IPS-20b (cell line): Measurements from ENCODE around the gene MCM9.

Source experiments
- H3K27ac ChIP-seq: one replicate; pipeline ENCODE4 v1.5.1; 2013; ENCODE audit warnings: low read length
- H3K27me3 ChIP-seq: 2 replicates; pipeline ENCODE4 v1.6.1; 2013; ENCODE audit warnings: mild to moderate bottlenecking, low read length, inconsistent platforms; ENCODE audit not compliant: insufficient read depth
- H3K36me3 ChIP-seq: 2 replicates; pipeline ENCODE4 v1.6.1; 2013; ENCODE audit warnings: low read depth, mild to moderate bottlenecking, inconsistent platforms, low read length, moderate library complexity; ENCODE audit not compliant: insufficient read depth
- H3K4me1 ChIP-seq: 2 replicates; pipeline ENCODE4 v1.6.1; 2013; ENCODE audit warnings: mild to moderate bottlenecking, control low read depth, inconsistent platforms, low read length, moderate library complexity; ENCODE audit not compliant: insufficient read depth
- H3K4me3 ChIP-seq: 2 replicates; pipeline ENCODE4 v1.5.1; 2013; ENCODE audit warnings: mild to moderate bottlenecking, low read length, inconsistent platforms
- H3K9ac ChIP-seq: 2 replicates; pipeline ENCODE4 v1.6.1; 2013; ENCODE audit warnings: low read depth, mild to moderate bottlenecking, inconsistent platforms, low read length, moderate library complexity
- H3K9me3 ChIP-seq: 2 replicates; pipeline ENCODE4 v1.6.1; 2013; ENCODE audit warnings: mild to moderate bottlenecking, low read depth, low read length, inconsistent platforms; ENCODE audit not compliant: insufficient read depth

MCM9 gene

GRCh38 chr6:118930680-118931079 is 4.3 kb downstream of the MCM9 start:
- H3K4me1 ChIP-seq: peaks cover 8% of the 10 kb centered on the region
- H3K9ac ChIP-seq: no peak overlapping the region
- no peak overlapping the region for H3K27ac ChIP-seq
- H3K36me3 ChIP-seq: peaks cover 52% of the 10 kb centered on the region
- no peaks in the 10 kb centered on the region for H3K9me3 ChIP-seq
- no peak overlapping the region for H3K4me3 ChIP-seq
- no peaks in the 10 kb centered on the region for H3K27me3 ChIP-seq

- no peaks in the 10 kb centered on the region for H3K27me3 ChIP-seq
- peaks cover 81% of the 10 kb centered on the region for H3K36me3 ChIP-seq
- no peaks in the 10 kb centered on the region for H3K9me3 ChIP-seq
- no peak overlapping the region for H3K9ac ChIP-seq
- no peak overlapping the region for H3K4me3 ChIP-seq
- no peaks in the 10 kb centered on the region for H3K4me1 ChIP-seq
- H3K27ac ChIP-seq: no peak overlapping the region
These were observed 11.9 kb downstream of the MCM9 start for GRCh38 chr6:118923035-118923434.

- Histone ChIP-seq H3K4me3 (no peak overlapping the region), H3K27me3 (no peaks in the 10 kb centered on the region), H3K36me3 (peaks cover 86% of the 10 kb centered on the region), H3K9ac (no peak overlapping the region), H3K9me3 (no peaks in the 10 kb centered on the region), H3K4me1 (no peaks in the 10 kb centered on the region), H3K27ac (no peak overlapping the region)
These were observed 13.9 kb downstream of the MCM9 start for GRCh38 chr6:118921084-118921483.

GRCh38 chr6:118918329-118918725 is 16.6 kb downstream of the MCM9 start:
- Histone ChIP-seq H3K27ac (no peak overlapping the region), H3K9ac (no peak overlapping the region), H3K4me3 (no peak overlapping the region), H3K4me1 (no peaks in the 10 kb centered on the region), H3K27me3 (no peaks in the 10 kb centered on the region), H3K9me3 (no peaks in the 10 kb centered on the region), H3K36me3 (peaks cover 94% of the 10 kb centered on the region)

GRCh38 chr6:118917546-118918328 is 17.2 kb downstream of the MCM9 start:
- Histone ChIP-seq H3K36me3 (peaks cover 95% of the 10 kb centered on the region), H3K9me3 (no peaks in the 10 kb centered on the region), H3K4me3 (no peak overlapping the region), H3K9ac (no peak overlapping the region), H3K27me3 (no peaks in the 10 kb centered on the region), H3K4me1 (no peaks in the 10 kb centered on the region), H3K27ac (no peak overlapping the region)

- Histone ChIP-seq H3K27me3 (no peaks in the 10 kb centered on the region), H3K4me1 (no peaks in the 10 kb centered on the region), H3K9ac (no peak overlapping the region), H3K9me3 (no peaks in the 10 kb centered on the region), H3K27ac (no peak overlapping the region), H3K4me3 (no peak overlapping the region), H3K36me3 (peaks cover 94% of the 10 kb centered on the region)
These were observed 20.4 kb downstream of the MCM9 start for GRCh38 chr6:118914598-118914997.

GRCh38 chr6:118913161-118913560 is 21.8 kb downstream of the MCM9 start:
- Histone ChIP-seq H3K27ac (no peak overlapping the region), H3K9me3 (no peaks in the 10 kb centered on the region), H3K4me1 (no peaks in the 10 kb centered on the region), H3K9ac (no peak overlapping the region), H3K36me3 (peaks cover 94% of the 10 kb centered on the region), H3K27me3 (no peaks in the 10 kb centered on the region), H3K4me3 (no peak overlapping the region)

GRCh38 chr6:118912646-118913045 is 22.3 kb downstream of the MCM9 start:
- Histone ChIP-seq H3K27me3 (no peaks in the 10 kb centered on the region), H3K9ac (no peak overlapping the region), H3K9me3 (no peaks in the 10 kb centered on the region), H3K27ac (no peak overlapping the region), H3K36me3 (peaks cover 94% of the 10 kb centered on the region), H3K4me3 (no peak overlapping the region), H3K4me1 (no peaks in the 10 kb centered on the region)

GRCh38 chr6:118908441-118908840 is 26.5 kb downstream of the MCM9 start:
- H3K9ac ChIP-seq: no peak overlapping the region
- H3K9me3 ChIP-seq: no peaks in the 10 kb centered on the region
- peaks cover 98% of the 10 kb centered on the region for H3K36me3 ChIP-seq
- no peak overlapping the region for H3K4me3 ChIP-seq
- no peaks in the 10 kb centered on the region for H3K4me1 ChIP-seq
- no peaks in the 10 kb centered on the region for H3K27me3 ChIP-seq
- H3K27ac ChIP-seq: no peak overlapping the region

GRCh38 chr6:118905851-118906250 is 29.1 kb downstream of the MCM9 start:
- Histone ChIP-seq H3K9ac (no peak overlapping the region), H3K4me1 (no peaks in the 10 kb centered on the region), H3K27ac (no peak overlapping the region), H3K36me3 (peaks cover 98% of the 10 kb centered on the region), H3K4me3 (no peak overlapping the region), H3K9me3 (no peaks in the 10 kb centered on the region), H3K27me3 (no peaks in the 10 kb centered on the region)

- no peaks in the 10 kb centered on the region for H3K9me3 ChIP-seq
- H3K9ac ChIP-seq: no peak overlapping the region
- H3K4me3 ChIP-seq: no peak overlapping the region
- no peak overlapping the region for H3K27ac ChIP-seq
- H3K27me3 ChIP-seq: no peaks in the 10 kb centered on the region
- peaks cover 98% of the 10 kb centered on the region for H3K36me3 ChIP-seq
- H3K4me1 ChIP-seq: peaks cover 2% of the 10 kb centered on the region; the same call in 1 of the 2 replicates
These were observed 29.9 kb downstream of the MCM9 start for GRCh38 chr6:118905084-118905483.

GRCh38 chr6:118903691-118904090 is 31.3 kb downstream of the MCM9 start:
- Histone ChIP-seq H3K9ac (no peak overlapping the region), H3K36me3 (peaks cover 98% of the 10 kb centered on the region), H3K27me3 (no peaks in the 10 kb centered on the region)

More at GRCh38 chr6:118903691-118904090, 31.3 kb downstream of the MCM9 start:
- H3K27ac ChIP-seq: no peak overlapping the region
- H3K4me3 ChIP-seq: no peak overlapping the region
- no peaks in the 10 kb centered on the region for H3K9me3 ChIP-seq
- H3K4me1 ChIP-seq: peaks cover 15% of the 10 kb centered on the region
